GM19023 (cell line): ENCODE results near the gene PSAT1.
A peak's percentile ranks its signal among the peaks of the same experiment; 100 is the strongest.
"Not testable (repeated sequence)": the region's sequence is repeated elsewhere in the genome, so short reads cannot be mapped to it uniquely, and the experiment has no call there.

Experiments
- ATAC-seq: cut with Tn5 transposase; IDR thresholded peaks from one replicate; pipeline ENCODE4 v1.9.1; 2021; ENCODE audit warnings: mild to moderate bottlenecking, moderate library complexity; ENCODE audit not compliant: unreplicated experiment

PSAT1 gene

DNA sequence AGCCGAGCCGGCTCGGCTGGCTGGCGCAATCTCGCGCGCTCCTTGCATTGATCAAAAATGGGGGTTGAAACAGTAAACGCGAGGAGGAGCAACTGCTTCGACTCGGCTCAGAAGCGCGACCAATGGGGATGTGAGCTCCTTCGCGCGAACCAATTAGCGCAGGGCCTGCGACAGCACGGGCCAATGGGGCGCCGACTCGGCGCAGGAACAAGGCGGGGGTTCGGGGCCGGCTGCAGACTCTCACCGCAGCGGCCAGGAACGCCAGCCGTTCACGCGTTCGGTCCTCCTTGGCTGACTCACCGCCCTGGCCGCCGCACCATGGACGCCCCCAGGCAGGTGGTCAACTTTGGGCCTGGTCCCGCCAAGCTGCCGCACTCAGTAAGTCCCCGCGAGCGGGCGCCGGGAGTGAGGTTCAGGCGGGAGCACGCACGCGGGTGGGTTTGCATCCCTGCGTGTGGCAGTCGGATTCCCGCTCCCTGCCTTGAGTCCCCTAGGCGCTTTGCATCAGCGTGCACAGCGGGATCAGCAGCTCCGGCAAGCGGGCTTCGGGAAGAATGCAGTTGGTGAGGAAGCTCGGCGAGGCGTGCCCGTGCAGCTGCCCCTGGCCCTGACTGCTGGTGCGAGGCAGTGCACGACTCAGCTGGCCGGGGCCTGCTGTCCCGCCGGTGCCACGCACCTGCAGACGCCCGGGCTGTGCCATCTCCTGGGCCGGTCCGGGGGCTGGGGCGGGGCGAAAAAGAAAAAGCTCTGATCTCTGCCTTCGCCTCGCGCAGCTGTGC lies at the start of gene PSAT1:
TSS of gene PSAT1 (plus strand) at position 233 of the 779 bp plus-strand sequence. CDS start at position 319, 86 bp downstream.
- ATAC-seq = peak; percentile 98

DNA sequence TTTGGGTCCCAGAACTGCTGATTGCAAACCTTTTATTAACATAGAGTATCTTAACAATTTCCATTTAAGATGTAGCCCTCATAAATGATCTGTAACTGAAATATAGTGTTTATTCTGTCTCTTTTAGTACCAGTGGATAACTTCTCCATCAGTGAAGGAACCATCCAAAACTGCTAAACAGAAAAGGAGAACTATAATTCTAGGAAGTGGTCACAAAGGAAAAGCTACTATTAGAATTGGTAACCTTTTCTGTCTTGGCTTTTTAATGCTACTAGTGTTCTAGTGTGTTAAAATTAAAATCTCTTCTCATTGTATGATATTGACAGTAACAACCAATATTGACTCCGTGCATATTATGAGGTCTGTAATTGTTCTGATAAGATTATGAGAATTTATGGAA lies 48.3 kb upstream of the PSAT1 start:
- ATAC-seq = no peak

DNA sequence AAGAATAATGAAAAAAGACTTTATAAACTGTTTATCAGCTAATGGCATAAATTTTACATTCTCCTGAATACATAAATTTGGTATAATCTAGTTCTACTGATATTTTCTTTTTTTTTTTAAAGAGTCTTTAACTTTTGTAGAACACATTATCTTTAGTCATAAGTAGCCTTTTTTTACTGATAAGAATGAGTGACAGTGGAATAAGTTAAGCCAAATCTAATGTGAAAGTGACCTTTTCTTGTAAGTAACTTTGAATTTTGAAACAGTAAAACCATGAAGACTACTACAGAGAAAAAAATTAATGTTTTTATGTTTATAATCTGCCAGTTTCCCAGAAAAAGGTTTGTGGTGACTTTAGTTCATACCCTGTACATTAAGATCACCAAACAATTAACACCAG lies 47.4 kb upstream of the PSAT1 start:
- ATAC-seq = no peak

DNA sequence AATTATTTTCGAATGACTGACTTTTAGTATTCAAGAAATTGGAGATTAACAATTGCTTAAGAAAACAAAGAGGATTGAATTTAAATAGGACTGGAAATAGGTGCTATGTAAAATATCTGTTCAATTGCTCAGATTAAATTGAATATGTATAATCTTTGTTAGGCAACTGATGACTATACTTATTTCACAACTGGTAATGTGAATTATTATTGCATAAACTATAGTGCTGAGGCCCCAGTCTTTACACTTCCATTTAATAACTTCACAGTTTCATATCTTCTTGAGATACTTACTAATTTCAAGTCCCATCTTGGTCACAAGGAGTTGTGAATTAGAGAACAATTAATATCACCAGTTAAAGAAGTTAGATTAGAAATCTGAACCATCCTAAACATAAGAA lies 44.3 kb upstream of the PSAT1 start:
- ATAC-seq = no peak

DNA sequence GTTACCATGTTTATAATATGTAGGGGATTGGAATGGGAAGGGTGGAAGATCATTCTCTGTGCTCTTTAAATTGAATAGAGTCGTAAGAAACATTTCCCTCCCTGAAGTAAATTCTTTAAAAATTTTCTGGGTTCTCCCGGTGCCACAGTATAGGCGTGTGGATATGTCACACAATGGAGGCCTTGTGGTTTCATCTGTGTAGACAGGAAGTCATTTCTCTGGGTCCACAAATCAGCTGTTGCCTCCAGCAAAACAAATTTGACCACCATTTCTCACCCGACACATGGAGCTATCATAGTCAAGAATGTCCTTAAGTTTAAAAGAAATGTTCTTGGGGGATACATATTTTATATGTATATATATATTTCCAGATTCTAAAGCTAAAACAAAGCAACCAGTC lies 43.6 kb upstream of the PSAT1 start:
- no peak for ATAC-seq

DNA sequence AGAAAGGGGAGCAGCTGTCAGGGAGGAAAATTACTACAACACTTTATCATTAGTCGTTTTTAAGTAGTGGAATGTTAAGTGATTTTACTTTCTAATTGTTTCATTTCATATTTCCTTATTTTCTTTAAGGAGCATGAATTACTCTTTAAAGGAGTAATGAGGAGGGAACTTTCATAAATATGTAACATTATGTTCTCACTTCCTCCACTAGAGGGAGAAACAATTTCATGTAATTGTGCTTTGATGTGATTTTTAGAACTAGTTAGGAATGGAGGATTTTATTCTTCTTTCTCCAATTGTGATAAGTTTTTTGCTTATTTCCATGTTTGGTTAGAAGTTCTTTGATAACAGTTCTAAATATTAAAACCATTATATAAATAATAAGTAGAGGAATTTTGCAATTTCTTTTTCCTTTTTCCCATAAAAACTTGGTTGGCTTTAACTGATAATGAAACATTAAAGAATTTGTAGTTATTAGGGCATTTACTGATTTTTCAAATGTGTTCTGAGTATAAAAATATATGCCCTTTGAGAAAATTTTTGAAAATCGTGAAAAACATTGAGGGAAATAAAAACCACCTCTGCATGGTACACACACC lies 35.4 kb upstream of the PSAT1 start:
- ATAC-seq = no peak

DNA sequence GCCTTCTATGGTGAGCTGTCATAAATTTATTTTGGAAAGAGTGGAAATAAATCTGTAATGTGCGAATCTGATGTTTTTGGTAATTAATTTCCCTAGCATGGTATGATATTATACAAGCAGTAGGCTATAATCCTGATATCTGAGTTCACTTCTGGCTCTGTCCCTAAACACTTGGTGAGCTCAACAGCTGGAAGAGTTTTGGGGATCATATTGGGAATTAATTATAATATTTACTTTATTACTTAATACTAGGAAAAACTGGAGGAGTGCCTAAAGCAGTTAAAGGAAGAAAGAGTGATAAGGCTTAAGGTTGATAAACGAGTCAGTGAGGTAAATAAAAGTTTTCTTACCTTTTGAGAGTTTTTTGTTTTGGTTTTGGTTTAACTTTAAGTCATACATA lies 34.3 kb upstream of the PSAT1 start:
- ATAC-seq = no peak

DNA sequence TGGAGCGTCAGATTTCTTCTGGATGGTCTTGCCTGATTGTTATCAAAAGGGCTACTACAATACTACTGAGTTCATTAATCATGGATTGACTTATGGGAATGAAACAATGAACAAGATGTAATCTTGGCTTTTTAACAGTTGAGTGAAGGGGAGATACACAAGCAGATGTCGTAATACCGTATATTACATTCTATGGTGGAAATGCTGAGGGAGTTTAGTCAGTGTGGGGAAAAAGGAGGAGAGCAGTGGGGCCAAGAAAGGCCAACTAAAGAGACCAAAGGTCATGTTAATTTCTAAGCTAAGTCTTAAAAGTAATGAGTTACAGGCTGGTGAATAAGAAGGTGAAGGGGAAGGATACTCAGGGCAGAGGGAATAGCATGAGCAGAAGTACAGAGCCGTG lies 29.0 kb upstream of the PSAT1 start:
- ATAC-seq = no peak

DNA sequence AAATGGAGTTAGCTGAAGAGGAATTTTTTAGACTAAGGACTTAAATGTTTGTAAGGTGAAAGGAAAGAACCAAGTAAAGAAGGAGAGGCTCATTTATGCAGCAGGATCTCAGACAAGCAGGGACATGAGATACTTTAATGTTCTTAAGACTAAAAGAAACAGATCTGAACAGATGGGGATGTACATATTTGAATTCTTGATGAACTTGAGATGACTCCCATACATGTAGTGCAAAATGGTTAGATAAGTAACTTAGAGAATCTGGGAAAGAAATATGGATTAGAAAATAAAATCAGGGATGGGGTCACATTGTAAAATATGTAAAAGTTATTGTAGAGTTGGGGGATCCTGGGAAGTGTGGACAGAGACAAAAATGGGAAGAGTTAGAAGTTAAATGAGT lies 27.1 kb upstream of the PSAT1 start:
- ATAC-seq = no peak

DNA sequence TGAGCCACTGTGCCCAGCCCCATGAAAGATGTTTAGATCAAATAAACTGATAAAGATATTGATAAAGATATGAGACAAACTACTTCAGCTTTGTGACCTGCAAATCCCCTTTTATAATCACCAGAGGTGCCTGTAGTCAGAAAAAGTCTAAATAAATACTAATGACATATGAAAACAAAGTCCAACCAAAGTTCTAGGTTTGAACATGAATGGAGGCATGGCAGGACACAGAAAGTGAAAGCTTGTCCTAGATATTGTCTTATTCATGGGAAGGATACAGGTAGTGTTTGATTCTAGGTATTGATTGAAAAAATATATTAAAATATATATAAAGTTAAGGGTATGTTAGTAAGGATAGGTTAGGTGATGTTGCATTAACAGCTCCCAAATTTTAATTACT lies 24.6 kb upstream of the PSAT1 start:
- ATAC-seq = no peak

DNA sequence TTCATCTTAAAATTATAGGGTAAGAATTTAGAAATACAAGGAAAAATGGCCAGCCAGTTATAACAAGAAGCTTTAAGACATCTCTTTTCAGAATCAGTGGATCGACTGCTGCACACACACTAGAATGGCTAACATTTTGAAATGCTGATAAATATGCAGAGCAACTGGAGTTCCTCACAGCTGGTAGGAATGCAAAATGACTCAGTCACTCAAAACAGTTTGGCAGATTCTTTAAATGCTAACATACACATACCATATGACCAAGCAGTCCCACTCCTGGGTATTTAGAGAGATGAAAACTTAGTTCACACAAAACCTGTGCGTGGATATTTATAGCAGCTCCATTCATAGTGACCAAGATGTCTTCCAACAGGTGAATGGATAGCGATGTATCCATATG lies 23.2 kb upstream of the PSAT1 start:
- no peak for ATAC-seq

DNA sequence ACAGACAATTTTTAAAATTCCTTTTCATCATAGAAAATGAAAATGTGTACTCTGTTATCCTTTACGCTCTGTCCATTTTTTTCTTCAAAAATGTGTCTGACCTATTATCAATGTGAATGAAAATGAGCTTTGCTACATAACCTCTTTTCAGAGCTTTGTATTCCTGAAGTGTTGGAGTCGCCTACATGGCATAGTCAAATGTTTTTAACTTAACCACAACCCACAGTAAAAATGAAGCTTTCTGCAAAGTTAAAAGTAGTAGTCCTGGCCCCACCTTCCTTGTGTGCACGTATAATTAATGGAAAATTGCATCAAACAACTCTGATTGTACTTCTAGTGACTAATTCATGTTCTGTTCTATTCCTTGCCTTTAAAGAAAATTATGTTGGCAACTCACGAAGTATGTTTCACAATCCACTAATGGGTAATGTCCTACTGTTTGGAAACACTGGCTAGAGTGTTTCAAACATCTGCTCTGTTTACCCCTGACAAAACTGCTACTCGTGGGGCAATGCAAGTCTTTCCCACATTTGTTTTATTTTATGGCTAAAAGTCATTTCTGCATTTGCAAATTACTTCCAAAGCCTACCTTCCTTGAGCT lies 18.6 kb upstream of the PSAT1 start:
- no peak for ATAC-seq

DNA sequence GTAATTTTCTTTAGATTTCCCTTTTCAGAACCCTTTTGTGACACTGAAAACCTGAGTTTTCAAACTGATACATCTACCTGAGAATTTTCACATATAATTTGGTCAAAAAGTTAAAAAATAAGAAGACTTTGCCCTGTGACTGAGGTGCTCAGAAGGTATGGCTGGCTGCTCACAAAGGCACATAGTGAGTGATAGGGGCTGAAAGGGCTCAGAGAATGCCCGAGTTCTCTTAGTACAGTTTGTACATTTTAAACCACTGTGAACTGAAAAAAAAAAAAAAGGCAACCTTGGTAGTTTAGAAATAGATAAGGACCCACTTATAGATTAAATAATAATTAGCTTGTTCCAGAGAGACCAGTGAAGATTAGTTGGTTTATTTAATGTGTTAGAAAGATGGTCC lies 18.1 kb upstream of the PSAT1 start:
- ATAC-seq = no peak

DNA sequence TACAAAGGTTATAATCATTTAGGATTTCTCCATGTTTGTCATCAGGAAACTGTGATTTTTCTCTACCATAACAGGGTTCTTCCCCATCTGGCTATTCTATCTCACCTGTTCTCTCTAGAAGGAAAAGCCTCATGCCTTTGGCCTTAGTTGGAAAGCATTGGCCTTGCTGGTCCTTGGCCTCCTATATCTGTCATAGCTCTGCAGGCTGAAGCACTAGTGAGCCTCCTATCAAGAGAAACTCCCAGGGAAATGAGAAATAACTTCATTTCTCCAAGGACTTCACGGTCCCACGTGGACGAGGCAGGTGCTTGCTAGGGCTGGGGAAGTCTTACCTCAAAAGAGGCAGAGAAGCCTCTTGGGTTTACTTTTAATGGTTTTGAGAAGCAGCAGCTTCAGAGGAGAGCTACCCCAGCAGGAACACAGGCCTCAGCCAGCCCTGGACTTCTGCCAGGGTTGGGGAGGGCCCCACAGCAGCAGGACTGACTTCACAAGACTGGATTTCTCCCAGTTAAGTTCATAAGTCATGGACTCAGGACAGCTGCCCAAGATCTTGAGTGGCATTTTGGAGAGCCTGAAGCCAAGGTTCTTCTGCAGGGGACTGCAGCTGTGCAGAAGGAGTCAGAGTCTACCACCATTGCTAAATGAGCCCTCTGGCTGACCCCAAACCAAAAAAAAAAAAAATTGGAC lies 15.8 kb upstream of the PSAT1 start:
- ATAC-seq = no peak

DNA sequence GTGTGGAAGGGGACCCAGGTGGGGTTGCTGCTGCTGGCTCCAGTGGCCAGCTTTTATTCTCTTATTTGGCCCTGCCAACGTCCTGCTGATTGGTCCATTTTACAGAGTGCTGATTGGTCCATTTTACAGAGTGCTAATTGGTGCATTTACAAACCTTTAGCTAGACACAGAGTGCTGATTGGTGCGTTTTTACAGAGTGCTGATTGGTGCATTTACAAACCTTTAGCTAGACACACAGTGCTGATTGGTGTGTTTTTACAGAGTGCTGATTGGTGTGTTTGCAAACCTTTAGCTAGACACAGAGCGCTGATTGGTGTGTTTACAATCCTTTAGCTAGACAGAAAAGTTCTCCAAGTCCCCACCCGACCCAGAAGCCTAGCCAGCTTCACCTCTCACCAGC lies 12.7 kb upstream of the PSAT1 start:
- not testable (repeated sequence) for ATAC-seq

DNA sequence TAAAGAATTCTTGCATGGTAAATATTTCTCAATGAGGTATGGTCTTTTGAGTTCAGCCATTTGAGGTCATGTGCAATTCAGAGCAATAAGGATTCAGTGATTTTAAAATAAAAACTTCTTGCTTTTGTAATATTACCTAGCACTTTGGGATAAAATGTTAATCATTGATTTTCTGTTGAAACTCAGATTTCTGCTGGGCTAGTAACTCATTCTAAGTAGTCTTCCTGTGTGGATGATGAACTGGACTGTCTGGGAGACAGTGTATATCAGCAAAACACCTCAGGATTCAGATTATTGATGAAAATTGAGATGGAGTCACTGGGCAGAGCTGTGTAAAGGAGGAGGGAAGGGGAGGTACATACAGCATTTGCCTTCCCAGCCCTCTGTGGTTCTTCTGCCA lies 10.8 kb upstream of the PSAT1 start:
- ATAC-seq = no peak

DNA sequence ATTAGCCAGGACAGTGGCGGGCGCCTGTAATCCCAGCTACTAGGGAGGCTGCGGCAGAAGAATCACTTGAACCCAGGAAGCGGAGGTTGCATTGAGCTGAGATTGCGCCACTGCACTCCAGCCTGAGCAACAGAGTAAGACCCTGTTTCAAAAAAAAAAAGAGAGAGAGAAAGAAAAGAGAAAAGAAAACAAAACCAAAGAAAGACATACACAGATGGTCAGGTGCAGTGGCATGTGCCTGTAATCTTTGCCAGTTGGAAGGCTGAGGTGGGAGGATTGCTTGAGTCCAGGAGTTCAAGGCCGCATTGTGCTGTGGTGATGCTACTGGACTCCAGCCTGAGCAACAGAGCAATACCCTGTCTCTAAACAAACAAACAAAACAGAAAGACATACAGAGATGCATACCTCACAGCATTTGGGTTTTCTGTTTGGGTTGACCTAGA lies 10.0 kb upstream of the PSAT1 start:
- ATAC-seq = no peak

DNA sequence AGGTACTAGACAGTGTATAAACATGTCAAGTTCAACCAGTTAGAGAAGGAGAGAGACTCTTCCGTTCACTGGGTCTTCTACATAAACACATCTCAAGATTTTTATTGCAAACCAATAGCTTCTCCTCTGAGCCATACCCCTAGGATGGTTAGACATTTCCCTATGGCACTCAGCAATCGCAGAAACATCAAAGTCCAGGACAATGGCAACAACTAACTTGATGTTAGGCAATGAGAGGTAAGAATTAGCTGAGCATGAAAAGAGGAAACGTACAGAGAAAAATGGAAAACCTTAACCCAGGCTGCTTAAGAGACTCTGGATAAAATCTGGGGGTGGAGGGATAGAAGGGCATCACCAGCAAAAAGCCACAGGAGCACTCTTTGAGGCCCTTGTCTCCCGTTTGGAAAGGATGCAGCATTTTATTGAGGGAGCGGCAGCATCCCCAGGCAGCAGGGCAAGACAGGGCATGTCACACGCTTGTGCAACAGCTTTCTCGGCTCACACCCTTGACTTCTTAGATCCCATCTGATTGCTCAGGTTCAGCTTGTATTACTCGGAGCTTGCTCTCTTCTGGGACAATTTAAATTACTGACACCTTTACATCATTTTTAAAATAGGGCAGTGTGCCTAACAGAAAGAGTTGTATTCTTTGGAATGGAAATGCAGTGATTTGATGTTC lies 8.6 kb upstream of the PSAT1 start:
- ATAC-seq = no peak

DNA sequence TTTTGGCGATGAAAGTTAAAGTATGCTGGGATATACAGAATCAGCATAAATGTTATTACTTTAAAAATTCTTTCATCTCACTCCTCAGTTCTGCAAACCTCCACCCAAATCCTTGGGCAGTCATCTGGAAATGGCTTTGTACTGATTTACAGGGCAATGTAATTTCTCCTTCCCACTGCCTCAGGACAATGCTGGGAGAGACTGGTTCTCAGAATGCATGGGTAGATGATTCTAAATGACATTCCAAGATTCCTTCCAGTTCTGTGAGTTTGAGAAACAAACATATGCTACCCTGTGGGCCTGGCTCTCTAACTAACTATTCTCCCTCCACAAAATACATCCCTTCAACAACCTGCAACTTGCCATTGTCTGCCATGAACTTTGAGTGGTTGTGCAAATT lies 7.5 kb upstream of the PSAT1 start:
- ATAC-seq = no peak

DNA sequence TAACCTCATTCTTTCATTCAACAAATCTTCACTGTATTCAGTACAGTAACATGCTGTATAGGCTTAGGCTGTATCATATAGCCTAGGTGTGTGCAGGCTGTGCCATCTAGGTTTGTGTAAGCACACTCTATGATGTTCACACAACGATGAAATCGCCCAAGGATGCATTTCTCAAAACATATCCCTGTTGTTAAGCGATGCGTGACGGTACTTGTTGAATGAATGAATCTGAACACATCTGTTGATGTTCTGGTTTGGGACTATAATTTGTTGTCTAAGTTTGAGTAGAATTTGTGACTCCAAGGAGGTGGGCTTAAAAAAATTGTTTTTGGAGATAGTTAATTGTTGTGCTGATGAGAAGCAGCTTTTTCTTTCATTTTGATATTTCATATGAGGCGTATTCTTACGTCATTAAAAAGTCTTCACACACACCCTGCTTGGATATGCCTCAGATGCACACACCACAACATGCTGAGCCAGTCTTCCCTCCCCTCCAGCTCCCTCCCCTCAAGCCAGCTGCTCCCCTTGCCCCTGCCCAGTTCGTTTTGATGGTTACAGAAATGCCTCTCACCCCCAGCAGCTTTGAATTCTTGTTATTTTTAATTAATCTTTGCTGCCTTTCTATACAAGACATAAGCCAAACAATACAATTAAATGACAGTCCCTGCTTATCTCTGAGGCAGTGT lies 5.5 kb upstream of the PSAT1 start:
- ATAC-seq = no peak

DNA sequence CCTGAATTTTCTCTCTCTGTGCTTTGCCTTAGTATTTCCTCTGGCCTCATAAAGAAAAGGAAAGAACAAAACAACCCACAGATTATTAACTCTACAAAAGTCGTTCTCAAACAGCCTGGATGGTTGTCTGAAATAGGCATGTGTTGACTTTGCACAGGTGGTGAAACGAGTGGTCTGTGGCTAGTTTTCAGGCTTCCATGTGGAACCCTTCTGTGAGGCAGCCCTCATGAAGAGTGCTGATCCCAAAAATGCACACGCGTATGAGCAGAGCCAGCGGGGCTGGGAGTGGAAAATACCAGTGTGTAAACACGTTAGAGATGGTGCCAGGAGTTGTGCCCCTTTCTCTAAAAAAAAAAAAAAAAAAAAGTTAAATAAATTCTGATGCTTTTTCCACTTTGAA lies 4.9 kb upstream of the PSAT1 start:
- no peak for ATAC-seq
